Measurements from ENCODE around the gene BACH2. TPM values are rescaled to one million over a fixed set of nuclear protein-coding genes. Genes with fewer than 3 reads are reported as not detected.

BACH2 gene
- total RNA-seq, 2 experiments from 2014 or later: 157 to 170 TPM

- Mint-ChIP-seq H3K9me3 (peaks cover 6% of the 10 kb centered on the region), H3K36me3 (ENCODE audit: low read depth) (peaks cover 38% of the 10 kb centered on the region), H3K4me1 (ENCODE audit: low read depth) (peaks cover 83% of the 10 kb centered on the region), H3K27me3 (no peaks in the 10 kb centered on the region), H3K27ac (peak overlapping the region; percentile 96), H3K4me3 (no peak overlapping the region)
- no peaks in the 10 kb centered on the region for H3K27me3 ChIP-seq (ENCODE audit: control insufficient read depth in 1 of 2, insufficient read depth in 2 of 2, low read length in 2 of 2)
- H3K9me3 ChIP-seq (ENCODE audit: control insufficient read depth in 1 of 2, insufficient read depth in 1 of 2, low read length in 2 of 2): peaks cover 9 to 10% of the 10 kb centered on the region in 2 experiments
- TF ChIP-seq CTCF (IDR thresholded peaks at IDR 0.05): no peak
- DNase-seq: no peak
- H3K4me3 ChIP-seq (ENCODE audit: low read length): no peak overlapping the region
- intact Hi-C loops (cut with DNase I, micrococcal nuclease): loop anchor here in 1 of 2 experiments (5.0 kb wide), 2 partner anchors 40 to 45 kb away; no protein-coding TSS in a partner anchor
- no peak for ATAC-seq (ENCODE audit: poor library complexity)
- H3K36me3 ChIP-seq (ENCODE audit: insufficient read depth, low read length): no peaks in the 10 kb centered on the region
- POLR2A ChIA-PET: interaction anchor here (1.0 to 3.4 kb wide), 4 partner anchors 11 to 69 kb away, joined by 3 to 13 read pairs (median 7); partner anchors contain the start of gene BACH2
- no peak overlapping the region for H3K27ac ChIP-seq (ENCODE audit: low read depth in 1 of 2, low read length in 2 of 2)
- peaks cover 18% of the 10 kb centered on the region for H3K4me1 ChIP-seq (ENCODE audit: insufficient read depth, low read length)
- CTCF ChIA-PET: interaction anchor here (1.1 kb wide), 1 partner anchor 166 kb away, joined by 3 read pairs; no protein-coding TSS in a partner anchor
These were observed 69.4 kb downstream of the BACH2 start for GRCh38 chr6:90227213-90227612.

- H3K27ac Mint-ChIP-seq: peak overlapping the region; percentile 96
- H3K4me3 Mint-ChIP-seq: no peak overlapping the region
- no peaks in the 10 kb centered on the region for H3K27me3 ChIP-seq (ENCODE audit: control insufficient read depth in 1 of 2, insufficient read depth in 2 of 2, low read length in 2 of 2)
- ATAC-seq (ENCODE audit: poor library complexity): peak; percentile 55
- no peak overlapping the region for H3K27ac ChIP-seq (ENCODE audit: low read depth in 1 of 2, low read length in 2 of 2)
- peaks cover 9 to 10% of the 10 kb centered on the region in 2 experiments for H3K9me3 ChIP-seq (ENCODE audit: control insufficient read depth in 1 of 2, insufficient read depth in 1 of 2, low read length in 2 of 2)
- no peak overlapping the region for H3K4me3 ChIP-seq (ENCODE audit: low read length)
- H3K4me1 ChIP-seq (ENCODE audit: insufficient read depth, low read length): peaks cover 12% of the 10 kb centered on the region
- H3K27me3 Mint-ChIP-seq: no peaks in the 10 kb centered on the region
- intact Hi-C loops (cut with DNase I, micrococcal nuclease): loop anchor here in 1 of 2 experiments (5.0 kb wide), 2 partner anchors 39 to 46 kb away; no protein-coding TSS in a partner anchor
- peaks cover 46% of the 10 kb centered on the region for H3K36me3 Mint-ChIP-seq (ENCODE audit: low read depth)
- peaks cover 6% of the 10 kb centered on the region for H3K9me3 Mint-ChIP-seq
- DNase-seq: no peak
- peaks cover 81% of the 10 kb centered on the region for H3K4me1 Mint-ChIP-seq (ENCODE audit: low read depth)
- CTCF ChIA-PET: no interaction called here
- POLR2A ChIA-PET: interaction anchor here (2.4 to 3.4 kb wide), 2 partner anchors 10 to 70 kb away, joined by 10 to 13 read pairs; partner anchors contain the start of gene BACH2
- H3K36me3 ChIP-seq (ENCODE audit: insufficient read depth, low read length): no peaks in the 10 kb centered on the region
- no peak for TF ChIP-seq CTCF (IDR thresholded peaks at IDR 0.05)
These were observed 70.4 kb downstream of the BACH2 start for GRCh38 chr6:90226257-90226656.

- H3K4me1 ChIP-seq (ENCODE audit: insufficient read depth, low read length): peaks cover 5% of the 10 kb centered on the region
- H3K27me3 Mint-ChIP-seq: no peaks in the 10 kb centered on the region
These were observed 72.4 kb downstream of the BACH2 start for GRCh38 chr6:90224196-90224595.

More at GRCh38 chr6:90224196-90224595, 72.4 kb downstream of the BACH2 start:
- CTCF ChIA-PET: interaction anchor here (2.2 kb wide), 1 partner anchor 284 kb away, joined by 5 read pairs; no protein-coding TSS in a partner anchor
- Mint-ChIP-seq H3K36me3 (ENCODE audit: low read depth) (peaks cover 46% of the 10 kb centered on the region), H3K4me3 (no peak overlapping the region), H3K4me1 (ENCODE audit: low read depth) (peaks cover 62% of the 10 kb centered on the region), H3K9me3 (peaks cover 6% of the 10 kb centered on the region), H3K27ac (peak overlapping the region; percentile 72)
- H3K27me3 ChIP-seq (ENCODE audit: control insufficient read depth in 1 of 2, insufficient read depth in 2 of 2, low read length in 2 of 2): no peaks in the 10 kb centered on the region
- POLR2A ChIA-PET: interaction anchor here (1.2 kb wide), 1 partner anchor 12 kb away, joined by 4 read pairs; no protein-coding TSS in a partner anchor
- no peak for TF ChIP-seq CTCF (IDR thresholded peaks at IDR 0.05)
- no peak overlapping the region for H3K4me3 ChIP-seq (ENCODE audit: low read length)
- intact Hi-C loops (cut with DNase I, micrococcal nuclease): no loop called here
- DNase-seq: no peak
- peaks cover 9 to 10% of the 10 kb centered on the region in 2 experiments for H3K9me3 ChIP-seq (ENCODE audit: control insufficient read depth in 1 of 2, insufficient read depth in 1 of 2, low read length in 2 of 2)
- no peak overlapping the region for H3K27ac ChIP-seq (ENCODE audit: low read depth in 1 of 2, low read length in 2 of 2)
- no peaks in the 10 kb centered on the region for H3K36me3 ChIP-seq (ENCODE audit: insufficient read depth, low read length)
- ATAC-seq (ENCODE audit: poor library complexity): no peak
